Neuronal stem cell (in vitro differentiated cells): ENCODE data around the gene POGLUT2.

ENCODE experiments used
- DNase-seq: peaks from one replicate; pipeline ENCODE4 v3.0.0-alpha.2; 2013; ENCODE audit warnings: low spot score
- H2AFZ ChIP-seq: one replicate; pipeline ENCODE4 v1.6.1; 2013; ENCODE audit warnings: mild to moderate bottlenecking, low read length, inconsistent platforms
- H2AK5ac ChIP-seq: 2 replicates; pipeline ENCODE4 v1.6.1; 2013; ENCODE audit warnings: low read depth, mild to moderate bottlenecking, inconsistent platforms, low read length, moderate library complexity, mixed read lengths
- H2BK120ac ChIP-seq: 2 replicates; pipeline ENCODE4 v1.6.1; 2013; ENCODE audit warnings: low read depth, mild to moderate bottlenecking, inconsistent platforms, low read length, moderate library complexity, mixed read lengths
- H2BK12ac ChIP-seq: one replicate; pipeline ENCODE4 v1.6.1; 2013; ENCODE audit warnings: low read length, inconsistent platforms
- H2BK15ac ChIP-seq: 2 replicates; pipeline ENCODE4 v1.6.1; 2013; ENCODE audit warnings: mild to moderate bottlenecking, low read length, inconsistent platforms, mixed read lengths
- H2BK5ac ChIP-seq: one replicate; pipeline ENCODE4 v1.6.1; 2013; ENCODE audit warnings: inconsistent platforms, mild to moderate bottlenecking, low read length, moderate library complexity
- H3K14ac ChIP-seq: one replicate; pipeline ENCODE4 v1.6.1; 2013; ENCODE audit warnings: low read length, inconsistent platforms
- H3K18ac ChIP-seq: 2 replicates; pipeline ENCODE4 v1.6.1; 2013; ENCODE audit warnings: low read length, inconsistent platforms
- H3K23ac ChIP-seq: 2 replicates; pipeline ENCODE4 v1.6.1; 2013; ENCODE audit warnings: low read depth, mild to moderate bottlenecking, mixed read lengths, low read length, inconsistent platforms; ENCODE audit not compliant: poor library complexity
- H3K27ac ChIP-seq: replicated peaks from 3 replicates; pipeline ENCODE4 v1.5.1; 2013; ENCODE audit warnings: low read length, inconsistent platforms
- H3K27me3 ChIP-seq, 3 experiments: 2 replicates each; pipeline ENCODE4 v1.6.1; 2013; ENCODE audit warnings: low read length in 3 of 3, mild to moderate bottlenecking in 2 of 3, inconsistent platforms in 1 of 3, low read depth in 1 of 3, mixed read lengths in 1 of 3, moderate library complexity in 1 of 3; ENCODE audit not compliant: control insufficient read depth in 3 of 3, insufficient read depth in 3 of 3
- H3K36me3 ChIP-seq, 2 donors: replicated peaks in 1 of 2; 2 replicates each; pipeline ENCODE4 v1.6.1; 2013; ENCODE audit warnings: low read length in 2 of 2; ENCODE audit not compliant: control insufficient read depth in 2 of 2, insufficient read depth in 2 of 2
- H3K4ac ChIP-seq: 2 replicates; pipeline ENCODE4 v1.6.1; 2013; ENCODE audit warnings: inconsistent platforms, mild to moderate bottlenecking, low read length, moderate library complexity
- H3K4me1 ChIP-seq, 2 donors: 1 replicate in 1 of 2; 2 replicates in 1 of 2; pipeline ENCODE4 v1.6.1; 2013; ENCODE audit warnings: low read length in 2 of 2, low read depth in 1 of 2; ENCODE audit not compliant: control insufficient read depth in 2 of 2, insufficient read depth in 1 of 2
- H3K4me2 ChIP-seq: one replicate; pipeline ENCODE4 v1.6.1; 2013; ENCODE audit warnings: mild to moderate bottlenecking, low read length, inconsistent platforms; ENCODE audit not compliant: insufficient read depth, poor library complexity, severe bottlenecking
- H3K4me3 ChIP-seq, 2 donors: 2 replicates each; pipeline ENCODE4 v1.5.1; 2013; ENCODE audit warnings: low read length in 2 of 2, mild to moderate bottlenecking in 2 of 2, inconsistent platforms in 1 of 2, moderate library complexity in 1 of 2
- H3K79me1 ChIP-seq: one replicate; pipeline ENCODE4 v1.6.1; 2013; ENCODE audit warnings: low read depth, mild to moderate bottlenecking, inconsistent platforms, low read length, moderate library complexity
- H3K9ac ChIP-seq: one replicate; pipeline ENCODE4 v1.6.1; 2013; ENCODE audit warnings: mild to moderate bottlenecking, low read depth, low read length, inconsistent platforms; ENCODE audit not compliant: poor library complexity
- H3K9me3 ChIP-seq, 2 donors: replicated peaks in 1 of 2; 2 replicates each; pipeline versions ENCODE3 to v1.6.1; 2013; ENCODE audit warnings: low read length in 2 of 2, mild to moderate bottlenecking in 2 of 2, inconsistent platforms in 1 of 2, low read depth in 1 of 2, mixed read lengths in 1 of 2, moderate library complexity in 1 of 2; ENCODE audit not compliant: control insufficient read depth in 2 of 2, insufficient read depth in 1 of 2
- H4K8ac ChIP-seq: one replicate; pipeline ENCODE4 v1.6.1; 2013; ENCODE audit warnings: low read depth, mild to moderate bottlenecking, inconsistent platforms, low read length, moderate library complexity
- H4K91ac ChIP-seq: one replicate; pipeline ENCODE4 v1.6.1; 2013; ENCODE audit warnings: low read length, low read depth, mild to moderate bottlenecking, inconsistent platforms; ENCODE audit not compliant: poor library complexity
- WGBS, 2 donors: extraction: QIAGEN DNeasy Blood & Tissue Kit; methylation state at CpG; one replicate each; pipeline ENCODE4 v1.1.7; 2013; ENCODE audit warnings: missing lambda C conversion rate in 2 of 2, mixed read lengths in 1 of 2; ENCODE audit not compliant: insufficient read length in 2 of 2, insufficient replicate concordance in 1 of 2; ENCODE audit errors: extremely low coverage in 2 of 2; 5-methylcytosine and 5-hydroxymethylcytosine counted together

POGLUT2 gene

GRCh38 chr13:102773441-102774213, 25.1 kb downstream of the POGLUT2 start, which contains the start of gene TEX30:
TEX30 (minus strand) TSS chr13:102773786; CDS start chr13:102770026, 3,760 bp downstream.
- no CpG with 5 or more reads among the region's 85 CpGs for WGBS, 2 donors
- Histone ChIP-seq H3K4ac (peak within 1 kb of the TSS; percentile 42), H3K79me1 (peaks cover 5% of the 10 kb centered on the region), H2BK5ac (peak within 1 kb of the TSS; percentile 31), H3K27me3 (peaks cover 0 to 3% (median 0%) of the 10 kb centered on the region in 3 experiments), H2AK5ac (peak within 1 kb of the TSS; percentile 71), H2BK12ac (peak within 1 kb of the TSS; percentile 36), H3K4me1 (peaks cover 0 to 7% of the 10 kb centered on the region in 2 donors), H3K23ac (peak within 1 kb of the TSS; percentile 89), H3K4me2 (peak within 1 kb of the TSS; percentile 89), H2BK15ac (peak within 1 kb of the TSS; percentile 77), H3K9ac (peak within 1 kb of the TSS; percentile 88), H3K14ac (peak within 1 kb of the TSS; percentile 78), H4K91ac (no peak within 1 kb of the TSS), H4K8ac (peak within 1 kb of the TSS; percentile 89), H3K36me3 (no peaks in the 10 kb centered on the region), H2AFZ (peak within 1 kb of the TSS; percentile 54), H2BK120ac (no peak within 1 kb of the TSS), H3K9me3 (peaks cover 0 to 3% of the 10 kb centered on the region in 2 donors), H3K4me3 (peak within 1 kb of the TSS; percentile 4 to 92), H3K27ac (no peak within 1 kb of the TSS), H3K18ac (peak within 1 kb of the TSS; percentile 95)
- peak; percentile 65 for DNase-seq

GRCh38 chr13:102772042-102772425, 26.7 kb downstream of the POGLUT2 start:
- no peaks in the 10 kb centered on the region for H3K36me3 ChIP-seq
- H4K8ac ChIP-seq: no peak overlapping the region
- H2BK12ac ChIP-seq: no peak overlapping the region
- H3K9me3 ChIP-seq: peaks cover 0 to 3% of the 10 kb centered on the region in 2 donors
- DNase-seq: no peak
- H2BK120ac ChIP-seq: no peak overlapping the region
- peaks cover 5% of the 10 kb centered on the region for H3K79me1 ChIP-seq
- no peak overlapping the region for H3K18ac ChIP-seq
- no peak overlapping the region for H3K4me3 ChIP-seq
- no peak overlapping the region for H2AFZ ChIP-seq
- H3K27me3 ChIP-seq: peaks cover 0 to 3% (median 0%) of the 10 kb centered on the region in 3 experiments
- H3K4me2 ChIP-seq: no peak overlapping the region
- no peak overlapping the region for H3K4ac ChIP-seq
- no peak overlapping the region for H2AK5ac ChIP-seq
- no peak overlapping the region for H3K9ac ChIP-seq
- H3K4me1 ChIP-seq: peaks cover 0 to 7% of the 10 kb centered on the region in 2 donors
- H3K14ac ChIP-seq: no peak overlapping the region
- H4K91ac ChIP-seq: no peak overlapping the region
- no peak overlapping the region for H3K27ac ChIP-seq
- H2BK15ac ChIP-seq: no peak overlapping the region
- H3K23ac ChIP-seq: no peak overlapping the region
- no CpG with 5 or more reads among the region's 16 CpGs for WGBS, 2 donors
- no peak overlapping the region for H2BK5ac ChIP-seq

DNA sequence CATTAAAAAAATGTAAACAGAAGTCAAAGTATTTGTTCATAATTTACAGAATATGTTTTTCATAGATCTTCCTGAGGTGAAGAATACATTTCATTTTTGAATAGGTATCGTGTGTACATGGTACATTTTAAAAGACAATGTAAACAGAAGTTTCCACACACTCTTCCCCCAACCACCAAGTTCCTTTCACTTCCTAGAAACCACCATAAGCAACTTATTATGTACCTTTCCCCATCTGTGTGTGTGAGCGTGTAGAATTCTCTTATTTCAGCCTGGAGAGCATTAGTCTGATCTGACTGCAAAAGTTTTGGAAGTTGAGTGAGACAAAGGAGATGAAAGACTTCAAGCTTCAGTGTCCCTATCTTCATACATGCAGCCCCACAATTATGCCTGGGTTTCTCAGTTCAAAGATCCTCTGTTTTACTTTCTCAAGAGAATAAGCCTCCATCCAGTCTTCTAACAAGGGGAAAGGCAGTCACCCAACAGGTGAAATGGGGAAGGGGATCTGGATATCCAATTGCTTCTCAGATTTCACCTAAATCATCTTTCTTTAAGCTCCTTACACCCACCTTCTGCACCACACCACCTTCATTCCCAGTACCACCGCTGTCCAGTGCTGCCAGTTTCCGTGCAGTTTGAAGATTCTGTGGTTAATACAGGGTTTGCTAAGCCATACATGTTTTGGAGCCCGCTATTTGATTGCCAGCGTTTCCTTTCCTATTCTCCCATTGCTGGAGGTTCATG, 27.3 kb downstream of the POGLUT2 start:
- Histone ChIP-seq H3K36me3 (no peaks in the 10 kb centered on the region), H3K4ac (no peak overlapping the region), H3K9ac (no peak overlapping the region), H3K79me1 (peaks cover 5% of the 10 kb centered on the region), H2AFZ (no peak overlapping the region), H3K23ac (no peak overlapping the region), H3K18ac (no peak overlapping the region), H3K4me1 (peaks cover 0 to 7% of the 10 kb centered on the region in 2 donors), H3K9me3 (peaks cover 0 to 3% of the 10 kb centered on the region in 2 donors), H3K27ac (no peak overlapping the region), H3K14ac (no peak overlapping the region), H3K4me3 (no peak overlapping the region), H3K27me3 (peaks cover 0 to 3% (median 0%) of the 10 kb centered on the region in 3 experiments), H2AK5ac (no peak overlapping the region), H4K91ac (no peak overlapping the region), H2BK120ac (no peak overlapping the region), H2BK5ac (no peak overlapping the region), H3K4me2 (no peak overlapping the region), H2BK15ac (no peak overlapping the region), H4K8ac (no peak overlapping the region), H2BK12ac (no peak overlapping the region)
- no CpG with 5 or more reads among the region's 6 CpGs for WGBS, 2 donors
- no peak for DNase-seq

DNA sequence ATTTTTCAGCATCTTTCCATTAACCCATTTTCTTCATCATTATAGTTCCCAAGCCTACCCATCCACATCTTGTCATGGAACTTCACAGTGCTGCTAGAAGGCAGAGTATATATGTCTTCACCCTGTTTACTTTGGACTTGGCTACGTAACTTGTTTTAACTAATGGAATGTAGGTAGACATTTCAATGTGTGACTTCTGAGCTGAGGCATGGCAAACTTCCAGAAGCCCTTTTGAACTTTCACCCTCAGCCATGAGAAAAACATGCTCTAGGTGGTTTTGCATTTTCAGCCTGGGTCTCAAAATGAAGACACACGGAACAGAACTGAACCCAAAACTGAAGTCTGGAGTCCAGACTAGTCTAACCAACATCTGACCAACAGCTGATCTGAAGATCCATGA, 28.3 kb downstream of the POGLUT2 start:
- no peak overlapping the region for H3K14ac ChIP-seq
- no peak overlapping the region for H2BK12ac ChIP-seq
- H2BK120ac ChIP-seq: no peak overlapping the region
- H3K23ac ChIP-seq: no peak overlapping the region
- H2AK5ac ChIP-seq: no peak overlapping the region
- no peak overlapping the region for H3K27ac ChIP-seq
- H3K9me3 ChIP-seq: peaks cover 0 to 3% of the 10 kb centered on the region in 2 donors
- DNase-seq: no peak
- no peak overlapping the region for H3K9ac ChIP-seq
- H3K4ac ChIP-seq: no peak overlapping the region
- H3K18ac ChIP-seq: no peak overlapping the region
- no peak overlapping the region for H4K91ac ChIP-seq
- no peak overlapping the region for H4K8ac ChIP-seq
- H3K4me1 ChIP-seq: peaks cover 0 to 7% of the 10 kb centered on the region in 2 donors
- no peak overlapping the region for H2BK5ac ChIP-seq
- no peak overlapping the region for H2AFZ ChIP-seq
- no peaks in the 10 kb centered on the region for H3K36me3 ChIP-seq
- peaks cover 5% of the 10 kb centered on the region for H3K79me1 ChIP-seq
- H3K4me2 ChIP-seq: no peak overlapping the region
- no CpG with 5 or more reads among the region's 2 CpGs for WGBS, 2 donors
- H3K27me3 ChIP-seq: peaks cover 0 to 3% (median 0%) of the 10 kb centered on the region in 3 experiments
- no peak overlapping the region for H2BK15ac ChIP-seq
- H3K4me3 ChIP-seq: no peak overlapping the region
